ENCODE measurements around the gene DTWD2.
"Not testable (repeated sequence)": the region's sequence is repeated elsewhere in the genome, so short reads cannot be mapped to it uniquely, and the experiment has no call there.

Gene DTWD2

GRCh38 chr5:118946138-118946800 lies 42.1 kb downstream of the DTWD2 start:
- no peak for DNase-seq

GRCh38 chr5:118937393-118938061 lies 50.8 kb downstream of the DTWD2 start:
- no peak for DNase-seq

GRCh38 chr5:118933703-118934102 lies 54.6 kb downstream of the DTWD2 start:
- no peak for DNase-seq

GRCh38 chr5:118931564-118931963 lies 56.8 kb downstream of the DTWD2 start:
- DNase-seq, result no peak

GRCh38 chr5:118924006-118924389 lies 64.3 kb downstream of the DTWD2 start:
- no peak for DNase-seq

- no peak for DNase-seq
These were observed 64.9 kb downstream of the DTWD2 start for GRCh38 chr5:118923295-118924005.

GRCh38 chr5:118921866-118922265 lies 66.5 kb downstream of the DTWD2 start:
- no peak for DNase-seq

GRCh38 chr5:118919016-118919415 lies 69.3 kb downstream of the DTWD2 start:
- DNase-seq, result no peak

- DNase-seq, result no peak
These were observed 70.1 kb downstream of the DTWD2 start for GRCh38 chr5:118918232-118918631.

GRCh38 chr5:118907536-118907935 lies 80.8 kb downstream of the DTWD2 start:
- DNase-seq, result not testable (repeated sequence)

- DNase-seq, result no peak
These were observed 81.4 kb downstream of the DTWD2 start for GRCh38 chr5:118906947-118907346.

- DNase-seq, result no peak
These were observed 83.2 kb downstream of the DTWD2 start for GRCh38 chr5:118905196-118905595.

- no peak for DNase-seq
These were observed 85.5 kb downstream of the DTWD2 start for GRCh38 chr5:118902656-118903438.

GRCh38 chr5:118894709-118895108 lies 93.6 kb downstream of the DTWD2 start:
- DNase-seq, result no peak

GRCh38 chr5:118891252-118891651 lies 97.1 kb downstream of the DTWD2 start:
- DNase-seq, result no peak

GRCh38 chr5:118889165-118889564 lies 99.2 kb downstream of the DTWD2 start:
- no peak for DNase-seq

- DNase-seq, result no peak
These were observed 99.8 kb downstream of the DTWD2 start for GRCh38 chr5:118888556-118888955.

GRCh38 chr5:118883362-118883761 lies 105.0 kb downstream of the DTWD2 start:
- no peak for DNase-seq

- no peak for DNase-seq
These were observed 105.7 kb downstream of the DTWD2 start for GRCh38 chr5:118882666-118883065.

- not testable (repeated sequence) for DNase-seq
These were observed 111.5 kb downstream of the DTWD2 start for GRCh38 chr5:118876852-118877251.

GRCh38 chr5:118875131-118875530 lies 113.2 kb downstream of the DTWD2 start:
- DNase-seq, result no peak

GRCh38 chr5:118873417-118873816 lies 114.9 kb downstream of the DTWD2 start:
- DNase-seq, result no peak

- no peak for DNase-seq
These were observed 125.0 kb downstream of the DTWD2 start for GRCh38 chr5:118863345-118863744.
